H1 (cell line): ENCODE measurements around the gene CTXN1. TPM values are rescaled to one million over a fixed set of nuclear protein-coding genes. Genes with fewer than 3 reads are reported as not detected.
"Not testable (repeated sequence)": the region's sequence is repeated elsewhere in the genome, so short reads cannot be mapped to it uniquely, and the experiment has no call there.

Experiments used
- CTCF ChIA-PET: fragments of 300-600 bp; sonication (Branson Sonifier 250); formaldehyde crosslinking; loops from one replicate; lab custom pipeline; 2021; ENCODE audit not compliant: partially characterized antibody; lab: Charles Lee
- POLR2A ChIA-PET: fragments of 300-600 bp; sonication (Branson Sonifier 250); formaldehyde crosslinking; loops from one replicate; lab custom pipeline; 2021; ENCODE audit warnings: inconsistent platforms; ENCODE audit not compliant: partially characterized antibody; lab: Charles Lee
- DNase-seq, 2 experiments: peaks; one replicate each; pipeline versions ENCODE4 v3.0.0 to v3.0.0-alpha.2; 2010 to 2022; ENCODE audit warnings: low spot score in 2 of 2, low read depth in 1 of 2, mixed read lengths in 1 of 2
- FAIRE-seq: peaks from 2 replicates; lab custom pipeline; 2011; peaks lifted over from hg19 to GRCh38; lab: Jason Lieb, UNC
- H2AFZ ChIP-seq: 2 replicates; pipeline ENCODE4 v1.8.1; 2012; ENCODE audit warnings: low read length, inconsistent platforms
- H2AK5ac ChIP-seq: 2 replicates; pipeline ENCODE4 v1.6.1; 2013; ENCODE audit warnings: low read depth, low read length
- H2BK120ac ChIP-seq: replicated peaks from 2 replicates; pipeline ENCODE3; 2013; ENCODE audit warnings: low read depth, low read length, inconsistent platforms
- H2BK12ac ChIP-seq: 2 replicates; pipeline ENCODE4 v1.6.1; 2013; ENCODE audit warnings: low read depth, low read length
- H2BK15ac ChIP-seq: 2 replicates; pipeline ENCODE4 v1.6.1; 2013; ENCODE audit warnings: low read length
- H2BK20ac ChIP-seq: 2 replicates; pipeline ENCODE4 v1.6.1; 2013; ENCODE audit warnings: low read length
- H2BK5ac ChIP-seq: 2 replicates; pipeline ENCODE4 v1.6.1; 2013; ENCODE audit warnings: low read depth, low read length
- H3K14ac ChIP-seq: 2 replicates; pipeline ENCODE4 v1.6.1; 2013; ENCODE audit warnings: inconsistent platforms; ENCODE audit not compliant: insufficient read length
- H3K18ac ChIP-seq: 2 replicates; pipeline ENCODE4 v1.6.1; 2013; ENCODE audit warnings: low read length; ENCODE audit errors: extremely low read depth
- H3K23ac ChIP-seq: 2 replicates; pipeline ENCODE4 v1.6.1; 2013; ENCODE audit warnings: inconsistent platforms; ENCODE audit not compliant: insufficient read length
- H3K23me2 ChIP-seq: 2 replicates; pipeline ENCODE4 v1.6.1; 2013; ENCODE audit warnings: low read depth, low read length
- H3K27ac ChIP-seq: 2 replicates; pipeline ENCODE4 v1.6.1; 2011; ENCODE audit warnings: low read depth, low read length, inconsistent platforms
- H3K27me3 ChIP-seq, 4 experiments: replicated peaks in 1 of 4; 1 replicate in 1 of 4; 2 replicates in 3 of 4; pipeline versions ENCODE4 v1.6.1 to v1.8.1; 2011 to 2013; ENCODE audit warnings: low read length in 3 of 4, mild to moderate bottlenecking in 3 of 4, inconsistent platforms in 2 of 4, mixed read lengths in 2 of 4, moderate library complexity in 1 of 4; ENCODE audit not compliant: control insufficient read depth in 3 of 4, insufficient read depth in 3 of 4; ENCODE audit errors: extremely low read depth in 1 of 4
- H3K36me3 ChIP-seq, 4 experiments: 2 replicates each; pipeline versions ENCODE4 v1.6.1 to v1.8.1; 2011 to 2013; ENCODE audit warnings: mild to moderate bottlenecking in 4 of 4, low read length in 3 of 4, moderate library complexity in 2 of 4, control low read depth in 1 of 4, inconsistent platforms in 1 of 4; ENCODE audit not compliant: insufficient read depth in 4 of 4, control insufficient read depth in 2 of 4
- H3K4ac ChIP-seq: replicated peaks from 2 replicates; pipeline ENCODE3; 2013; ENCODE audit warnings: low read length, low read depth, mixed read lengths, inconsistent platforms; ENCODE audit not compliant: insufficient read length
- H3K4me1 ChIP-seq, 4 experiments: replicated peaks in 1 of 4; 1 replicate in 1 of 4; 2 replicates in 3 of 4; pipeline versions ENCODE4 v1.6.1 to v1.8.1; 2011 to 2013; ENCODE audit warnings: low read length in 3 of 4, inconsistent platforms in 2 of 4, mixed read lengths in 1 of 4; ENCODE audit not compliant: insufficient read depth in 4 of 4, control insufficient read depth in 3 of 4
- H3K4me2 ChIP-seq, 2 experiments: 2 replicates each; pipeline versions ENCODE4 v1.6.1 to v1.8.1; 2011 to 2013; ENCODE audit warnings: low read depth in 2 of 2, low read length in 2 of 2, control low read depth in 1 of 2, inconsistent platforms in 1 of 2, mild to moderate bottlenecking in 1 of 2; ENCODE audit not compliant: insufficient read depth in 1 of 2
- H3K4me3 ChIP-seq, 4 experiments: fragments of 200-600, 300-600 bp in 1 of 4; sonication (generic), shearing (Covaris generic), sonication (Bioruptor Twin) in 1 of 4; 2 replicates each; pipeline versions ENCODE4 v1.5.1 to v1.8.1; 2011 to 2016; ENCODE audit warnings: low read length in 4 of 4, low read depth in 3 of 4, control low read depth in 2 of 4, inconsistent platforms in 2 of 4, mild to moderate bottlenecking in 2 of 4, mixed read lengths in 1 of 4, moderate library complexity in 1 of 4; ENCODE audit not compliant: insufficient read depth in 2 of 4; ENCODE audit errors: extremely low read depth in 1 of 4
- H3K56ac ChIP-seq: replicated peaks from 2 replicates; pipeline ENCODE3; 2013; ENCODE audit warnings: low read depth, mild to moderate bottlenecking, mixed read lengths, low read length, inconsistent platforms; ENCODE audit not compliant: insufficient read length
- H3K79me1 ChIP-seq: 2 replicates; pipeline ENCODE4 v1.6.1; 2013; ENCODE audit warnings: low read depth, low read length, control low read depth
- H3K79me2 ChIP-seq, 2 experiments: 2 replicates each; pipeline versions ENCODE4 v1.6.1 to v1.8.1; 2012 to 2013; ENCODE audit warnings: low read length in 2 of 2, mild to moderate bottlenecking in 2 of 2, inconsistent platforms in 1 of 2; ENCODE audit not compliant: insufficient read depth in 2 of 2, control insufficient read depth in 1 of 2
- H3K9ac ChIP-seq, 4 experiments: replicated peaks in 1 of 4; 1 replicate in 1 of 4; 2 replicates in 3 of 4; pipeline versions ENCODE4 v1.6.1 to v1.8.1; 2011 to 2013; ENCODE audit warnings: low read depth in 3 of 4, low read length in 3 of 4, control low read depth in 2 of 4, mild to moderate bottlenecking in 2 of 4, moderate library complexity in 2 of 4, inconsistent platforms in 1 of 4; ENCODE audit errors: extremely low read depth in 1 of 4
- H3K9me3 ChIP-seq, 2 experiments: 2 replicates each; pipeline versions ENCODE4 v1.6.1 to v1.8.1; 2012 to 2013; ENCODE audit warnings: mild to moderate bottlenecking in 2 of 2, moderate library complexity in 2 of 2, control low read depth in 1 of 2, inconsistent platforms in 1 of 2, low read depth in 1 of 2, low read length in 1 of 2, mixed read lengths in 1 of 2; ENCODE audit not compliant: insufficient read depth in 2 of 2
- H4K20me1 ChIP-seq, 2 experiments: replicated peaks in 1 of 2; 2 replicates each; pipeline versions ENCODE3 to v1.8.1; 2011 to 2013; ENCODE audit warnings: inconsistent platforms in 2 of 2, low read length in 2 of 2, mild to moderate bottlenecking in 1 of 2; ENCODE audit not compliant: insufficient read depth in 2 of 2, control insufficient read depth in 1 of 2
- H4K5ac ChIP-seq: 2 replicates; pipeline ENCODE4 v1.6.1; 2013; ENCODE audit warnings: low read length, low read depth, mixed read lengths, inconsistent platforms; ENCODE audit not compliant: insufficient read length
- H4K8ac ChIP-seq: 2 replicates; pipeline ENCODE4 v1.8.0; 2013; ENCODE audit warnings: mild to moderate bottlenecking, moderate library complexity, low read length, inconsistent platforms; ENCODE audit not compliant: insufficient read depth; ENCODE audit errors: extremely low read depth
- H4K91ac ChIP-seq: replicated peaks from 2 replicates; pipeline ENCODE3; 2013; ENCODE audit warnings: low read length, mixed read lengths, inconsistent platforms; ENCODE audit not compliant: insufficient read length
- WGBS, 2 experiments: shearing (Covaris generic) in 1 of 2; methylation state at CpG; one replicate each; pipeline versions ENCODE4 v1.1.6 to v1.1.7; 2013 to 2015; ENCODE audit warnings: low lambda C conversion rate in 2 of 2, mixed read lengths in 2 of 2, inconsistent platforms in 1 of 2, low coverage in 1 of 2, missing lambda C conversion rate in 1 of 2; ENCODE audit not compliant: insufficient replicate concordance in 2 of 2, insufficient coverage in 1 of 2, insufficient read length in 1 of 2; ENCODE audit errors: extremely low coverage in 1 of 2, missing lambda C conversion rate in 1 of 2; 5-methylcytosine and 5-hydroxymethylcytosine counted together
- polyA plus RNA-seq, 7 experiments: library from polyadenylated mRNA; depleted of rRNA in 3 of 7; stranded (reverse) in 5 of 7; unstranded in 2 of 7; fragments of >200 nt in 5 of 7; fragments of 200-250 nt in 2 of 7; gene quantifications; 1 replicate in 5 of 7; 2 replicates in 1 of 7; 4 replicates in 1 of 7; pipeline versions ENCODE4 v1.2.1 to v1.2.3, GENCODE V29; 2011 to 2013; ENCODE audit warnings: missing spikeins in 2 of 7, mixed read lengths in 2 of 7
- total RNA-seq: library from RNA; stranded (reverse); fragmentation: NEBNext Ultra II Directional; extraction: Animal tissue kit (Norgen Biotek cat#: 25700); gene quantifications from 2 replicates; pipeline ENCODE4 v1.2.1, GENCODE V29; 2021

CTXN1 gene
- total and polyA plus RNA-seq, 2 of the 8 experiments (the other 6 are each of a cell fraction or from before 2014, with no cell fraction given), result 16.4 to 58.0 TPM

DNA sequence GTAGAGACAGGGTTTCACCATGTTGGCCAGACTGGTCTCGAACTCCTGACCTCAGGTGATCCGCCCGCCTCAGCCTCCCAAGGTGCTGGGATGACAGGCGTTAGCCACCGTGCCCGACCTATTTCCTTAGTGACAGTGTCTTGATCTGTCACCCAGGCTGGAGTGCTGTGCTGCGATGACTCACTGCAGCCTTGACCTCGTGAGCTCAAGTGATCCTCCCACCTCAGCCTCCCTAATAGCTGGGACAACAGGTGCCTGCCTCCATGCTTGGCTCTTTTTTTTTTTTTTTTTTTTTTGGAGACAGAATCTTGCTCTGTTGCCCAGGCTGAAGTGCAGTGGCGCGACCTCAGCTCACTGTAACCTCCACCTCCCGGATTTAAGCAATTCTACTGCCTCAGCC is 4.1 kb upstream of the CTXN1 start:
- not testable (repeated sequence) for H3K79me1 ChIP-seq, H4K8ac ChIP-seq, H3K4me2 ChIP-seq, H2AK5ac ChIP-seq, H3K4ac ChIP-seq, H4K91ac ChIP-seq, H4K5ac ChIP-seq, H2BK15ac ChIP-seq, H3K4me1 ChIP-seq, H3K4me3 ChIP-seq, H3K9me3 ChIP-seq, FAIRE-seq, H3K9ac ChIP-seq, H3K14ac ChIP-seq, H2BK20ac ChIP-seq, H3K56ac ChIP-seq, H3K23ac ChIP-seq, H2BK5ac ChIP-seq, H3K79me2 ChIP-seq, H3K27me3 ChIP-seq, H3K23me2 ChIP-seq, H2AFZ ChIP-seq, H3K18ac ChIP-seq, H2BK12ac ChIP-seq, DNase-seq, H2BK120ac ChIP-seq, H3K27ac ChIP-seq
- ChIA-PET CTCF (interaction anchor here (0.6 to 4.1 kb wide), 9 partner anchors 8 to 820 kb away, joined by 3 to 28 read pairs (median 5); partner anchors contain the start of gene TIMM44), POLR2A (interaction anchor here (1.0 to 10.4 kb wide), 10 partner anchors 9 to 76 kb away, joined by 3 to 205 read pairs (median 4); partner anchors contain the start of genes LRRC8E, SNAPC2, TGFBR3L and TIMM44)
- H3K36me3 ChIP-seq, result peaks cover 20 to 47% (median 38%) of the 10 kb centered on the region in 4 experiments
- peaks cover 9 to 19% of the 10 kb centered on the region in 2 experiments for H4K20me1 ChIP-seq
- 82% methylated on average over 11 of the region's 11 CpGs; no CpG with 5 or more reads in 1 of the 2 experiments for WGBS, 2 experiments
